ENCODE results near the gene FLNB.

FLNB gene

GRCh38 chr3:58010562-58010961 lies 2.3 kb downstream of the FLNB start:
- DNase-seq: no peak
- Histone ChIP-seq H3K4me1 (peaks cover 5% of the 10 kb centered on the region; the same call in 1 of the 2 replicates), H3K36me3 (no peaks in the 10 kb centered on the region), H3K9me3 (no peaks in the 10 kb centered on the region), H3K27me3 (no peaks in the 10 kb centered on the region), H3K4me3 (ENCODE audit: low read depth, low read length) (no peak overlapping the region)
- no peak for TF ChIP-seq CTCF (IDR thresholded peaks at IDR 0.05; ENCODE audit: low read depth, low read length)

- TF ChIP-seq CTCF (IDR thresholded peaks at IDR 0.05; ENCODE audit: low read depth, low read length): no peak
- peaks cover 5% of the 10 kb centered on the region; the same call in 1 of the 2 replicates for H3K4me1 ChIP-seq
- H3K4me3 ChIP-seq (ENCODE audit: low read depth, low read length): no peak overlapping the region
- no peaks in the 10 kb centered on the region for H3K9me3 ChIP-seq
- H3K36me3 ChIP-seq: no peaks in the 10 kb centered on the region
- no peaks in the 10 kb centered on the region for H3K27me3 ChIP-seq
- DNase-seq: no peak
Observed at GRCh38 chr3:58011580-58011979, 3.4 kb downstream of the FLNB start.

- no peak overlapping the region for H3K4me3 ChIP-seq (ENCODE audit: low read depth, low read length)
- no peaks in the 10 kb centered on the region for H3K36me3 ChIP-seq
- peaks cover 5% of the 10 kb centered on the region; the same call in 1 of the 2 replicates for H3K4me1 ChIP-seq
- H3K27me3 ChIP-seq: no peaks in the 10 kb centered on the region
- DNase-seq: no peak
- H3K9me3 ChIP-seq: no peaks in the 10 kb centered on the region
- TF ChIP-seq CTCF (IDR thresholded peaks at IDR 0.05; ENCODE audit: low read depth, low read length): no peak
Observed at GRCh38 chr3:58012302-58012701, 4.1 kb downstream of the FLNB start.

GRCh38 chr3:58013099-58013498 lies 4.9 kb downstream of the FLNB start:
- H3K36me3 ChIP-seq: no peaks in the 10 kb centered on the region
- TF ChIP-seq CTCF (IDR thresholded peaks at IDR 0.05; ENCODE audit: low read depth, low read length): no peak
- H3K4me3 ChIP-seq (ENCODE audit: low read depth, low read length): no peak overlapping the region
- no peaks in the 10 kb centered on the region for H3K9me3 ChIP-seq
- peaks cover 5% of the 10 kb centered on the region; the same call in 1 of the 2 replicates for H3K4me1 ChIP-seq
- no peaks in the 10 kb centered on the region for H3K27me3 ChIP-seq
- DNase-seq: no peak

GRCh38 chr3:58013973-58014649 lies 5.9 kb downstream of the FLNB start:
- Histone ChIP-seq H3K4me3 (ENCODE audit: low read depth, low read length) (no peak overlapping the region), H3K4me1 (peaks cover 5% of the 10 kb centered on the region; the same call in 1 of the 2 replicates), H3K36me3 (no peaks in the 10 kb centered on the region), H3K9me3 (no peaks in the 10 kb centered on the region), H3K27me3 (no peaks in the 10 kb centered on the region)
- TF ChIP-seq CTCF (IDR thresholded peaks at IDR 0.05; ENCODE audit: low read depth, low read length): no peak
- DNase-seq: peak; percentile 86

- no peaks in the 10 kb centered on the region for H3K36me3 ChIP-seq
- TF ChIP-seq CTCF (IDR thresholded peaks at IDR 0.05; ENCODE audit: low read depth, low read length): no peak
- peaks cover 5% of the 10 kb centered on the region; the same call in 1 of the 2 replicates for H3K4me1 ChIP-seq
- no peak overlapping the region for H3K4me3 ChIP-seq (ENCODE audit: low read depth, low read length)
- H3K9me3 ChIP-seq: no peaks in the 10 kb centered on the region
- H3K27me3 ChIP-seq: no peaks in the 10 kb centered on the region
- no peak for DNase-seq
Observed at GRCh38 chr3:58015520-58015915, 7.3 kb downstream of the FLNB start.
